NCI-H748 (cell line): ENCODE results near the gene CPNE2.
"Not testable (repeated sequence)": the region's sequence is repeated elsewhere in the genome, so short reads cannot be mapped to it uniquely, and the experiment has no call there.

ENCODE experiments used
- DNase-seq: peaks from one replicate; lab custom pipeline; 2025; ENCODE audit not compliant: unreplicated experiment; lab: John Stamatoyannopoulos, UW

Gene CPNE2

GRCh38 chr16:57091975-57092785, at the start of gene CPNE2:
CPNE2 (plus strand) TSS chr16:57092583; CDS start chr16:57110743, 18,160 bp downstream.
- DNase-seq, result peak; percentile 62

- DNase-seq, result no peak
These were observed 49.1 kb upstream of the CPNE2 start for GRCh38 chr16:57043248-57043647.

GRCh38 chr16:57044931-57045693, 47.3 kb upstream of the CPNE2 start:
- DNase-seq, result no peak

GRCh38 chr16:57045694-57046381, 46.5 kb upstream of the CPNE2 start:
- peak; percentile 10 for DNase-seq

GRCh38 chr16:57048095-57048494, 44.3 kb upstream of the CPNE2 start:
- peak; percentile 4 for DNase-seq

- no peak for DNase-seq
These were observed 42.7 kb upstream of the CPNE2 start for GRCh38 chr16:57049678-57050077.

GRCh38 chr16:57051696-57052228, 40.6 kb upstream of the CPNE2 start:
- DNase-seq, result no peak

GRCh38 chr16:57053206-57053605, 39.2 kb upstream of the CPNE2 start:
- DNase-seq, result no peak

GRCh38 chr16:57054338-57054737, 38.0 kb upstream of the CPNE2 start:
- no peak for DNase-seq

GRCh38 chr16:57054771-57055170, 37.6 kb upstream of the CPNE2 start:
- DNase-seq, result no peak

- DNase-seq, result no peak
These were observed 36.7 kb upstream of the CPNE2 start for GRCh38 chr16:57055671-57056070.

- DNase-seq, result peak; percentile 10
These were observed 34.0 kb upstream of the CPNE2 start for GRCh38 chr16:57058291-57058861.

GRCh38 chr16:57060323-57061083, 31.9 kb upstream of the CPNE2 start:
- no peak for DNase-seq

- DNase-seq, result no peak
These were observed 31.1 kb upstream of the CPNE2 start for GRCh38 chr16:57061084-57061905.

- DNase-seq, result no peak
These were observed 30.1 kb upstream of the CPNE2 start for GRCh38 chr16:57062329-57062728.

- not testable (repeated sequence) for DNase-seq
These were observed 29.2 kb upstream of the CPNE2 start for GRCh38 chr16:57063189-57063588.

- no peak for DNase-seq
These were observed 27.4 kb upstream of the CPNE2 start for GRCh38 chr16:57064995-57065394.

GRCh38 chr16:57066625-57067024, 25.8 kb upstream of the CPNE2 start:
- DNase-seq, result no peak

- no peak for DNase-seq
These were observed 25.0 kb upstream of the CPNE2 start for GRCh38 chr16:57067347-57067746.
